ENCODE results near the gene ATRIP. TPM values are rescaled to one million over a fixed set of nuclear protein-coding genes. Genes with fewer than 3 reads are reported as not detected.

ATRIP gene
- total and polyA plus RNA-seq, 10 of the 15 experiments (the other 5 are each of a cell fraction or from before 2014, with no cell fraction given) = 1.4 to 16.0 (median 10.1) TPM

GRCh38 chr3:48407542-48408099 lies 38.9 kb upstream of the ATRIP start:
- in situ Hi-C loops (cut with MboI) = no loop called here
- no peak for DNase-seq (ENCODE audit: low read depth, low spot score)
- FAIRE-seq = no peak
- no peaks in the 10 kb centered on the region for H3K4me1 ChIP-seq (ENCODE audit: control insufficient read depth, insufficient read depth, low read length)
- H3K79me2 ChIP-seq (ENCODE audit: control insufficient read depth, insufficient read depth, low read length) = no peaks in the 10 kb centered on the region
- no peaks in the 10 kb centered on the region for H3K9me3 ChIP-seq (replicated peaks; ENCODE audit: control insufficient read depth, insufficient read depth, low read length)
- no peak overlapping the region for H3K27ac ChIP-seq (ENCODE audit: control insufficient read depth, insufficient read depth)
- 65% methylated on average over 8 of the region's 8 CpGs for WGBS (ENCODE audit: insufficient coverage, insufficient replicate concordance, low lambda C conversion rate, missing lambda C conversion rate)
- ATAC-seq = no peak
- no TSS peak for BruUV-seq (replicated peaks)
- H2AFZ ChIP-seq (ENCODE audit: control insufficient read depth, low read depth, low read length) = no peak overlapping the region
- no peaks in the 10 kb centered on the region for H3K36me3 ChIP-seq (ENCODE audit: control insufficient read depth in 2 of 2, insufficient read depth in 2 of 2, low read length in 1 of 2)
- H3K4me3 ChIP-seq = no peak overlapping the region
- no peak for TF ChIP-seq PKNOX1 (IDR thresholded peaks at IDR 0.05)
- no peak for TF ChIP-seq ZZZ3 (IDR thresholded peaks at IDR 0.05; ENCODE audit: control insufficient read depth, insufficient read length, low read depth)
- TF ChIP-seq POLR2AphosphoS2 (IDR thresholded peaks at IDR 0.05; ENCODE audit: low read depth, low read length) = no peak
- TF ChIP-seq SMARCA5 (IDR thresholded peaks at IDR 0.05) = no peak
- TF ChIP-seq CREB1 (IDR thresholded peaks at IDR 0.05; ENCODE audit: low read depth) = no peak
- TF ChIP-seq ZBTB4 (CRISPR knock-in tag; IDR thresholded peaks at IDR 0.05) = no peak
- no peak for TF ChIP-seq JUNB (IDR thresholded peaks at IDR 0.05)
- TF ChIP-seq HSF1 (IDR thresholded peaks at IDR 0.05; ENCODE audit: low read depth, low read length) = no peak
- no peak for TF ChIP-seq SUZ12 (IDR thresholded peaks at IDR 0.05; ENCODE audit: unreplicated experiment)
- TF ChIP-seq CEBPZ (IDR thresholded peaks at IDR 0.05; ENCODE audit: low read depth, low read length) = no peak
- TF ChIP-seq CEBPB (IDR thresholded peaks at IDR 0.05; ENCODE audit: borderline replicate concordance in 1 of 2, low read depth in 2 of 2, low read length in 2 of 2) = no peak
- H4K20me1 ChIP-seq (ENCODE audit: control insufficient read depth, insufficient read depth) = no peaks in the 10 kb centered on the region
- no peak overlapping the region for H3K9ac ChIP-seq (ENCODE audit: control insufficient read depth, insufficient read depth, low read length)
- ChIA-PET SMC1A (ENCODE audit: uncharacterized antibody, unreplicated experiment) (interaction anchor here (0.6 to 2.4 kb wide), 4 partner anchors 24 to 1724 kb away, joined by 3 to 15 read pairs (median 4); no protein-coding TSS in a partner anchor), POLR2A (interaction anchor here (0.6 kb wide), 1 partner anchor 34 kb away, joined by 5 read pairs; no protein-coding TSS in a partner anchor), RAD21 (ENCODE audit: unreplicated experiment) (interaction anchor here (1.1 to 1.5 kb wide), 2 partner anchors 28 to 228 kb away, joined by 3 to 10 read pairs; partner anchors contain the start of gene SLC26A6), CTCF (interaction anchor here (0.6 to 22.0 kb wide), 7 partner anchors 9 to 328 kb away, joined by 3 to 757 read pairs (median 3); partner anchors contain the start of genes CCDC51 and TMA7)
- intact Hi-C loops (cut with micrococcal nuclease; ENCODE audit: unreplicated experiment) = no loop called here
- no peak overlapping the region for H3K4me2 ChIP-seq (ENCODE audit: control insufficient read depth, insufficient read depth)
- no peaks in the 10 kb centered on the region for H3K27me3 ChIP-seq (replicated peaks in 1 of 2; ENCODE audit: control insufficient read depth in 2 of 2, insufficient read depth in 2 of 2, low read length in 1 of 2)

All from GM12878 (cell line).